GM18517 (cell line): Measurements from ENCODE around the gene CHAF1B.

ENCODE experiments used
- ATAC-seq: cut with Tn5 transposase; IDR thresholded peaks from one replicate; pipeline ENCODE4 v1.9.1; 2021; ENCODE audit warnings: mild to moderate bottlenecking, moderate library complexity; ENCODE audit not compliant: unreplicated experiment

The CHAF1B gene

GRCh38 chr21:36423771-36424433 lies 38.7 kb downstream of the CHAF1B start:
- no peak for ATAC-seq

DNA sequence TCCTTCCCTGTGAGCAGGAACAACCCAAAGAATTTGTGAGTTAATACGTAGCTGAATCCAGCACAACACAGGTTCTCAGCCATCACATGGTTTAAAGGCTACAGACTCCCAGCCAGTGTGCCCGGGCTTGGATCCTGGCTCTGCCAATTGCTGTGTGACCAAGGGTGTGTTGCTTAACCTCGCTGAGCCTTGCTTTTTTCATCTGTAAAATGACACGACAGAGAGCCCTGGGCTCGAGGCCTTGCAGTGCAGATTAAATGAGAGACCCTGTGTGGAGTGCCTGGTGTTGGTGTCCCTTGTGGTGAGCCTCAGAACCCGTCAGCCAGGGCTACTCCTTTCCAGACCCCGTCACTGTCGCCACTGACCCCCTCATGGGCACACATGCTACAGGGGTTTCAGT lies 39.4 kb downstream of the CHAF1B start:
- ATAC-seq, result no peak

- no peak for ATAC-seq
These were observed 40.1 kb downstream of the CHAF1B start for GRCh38 chr21:36425286-36425685.

DNA sequence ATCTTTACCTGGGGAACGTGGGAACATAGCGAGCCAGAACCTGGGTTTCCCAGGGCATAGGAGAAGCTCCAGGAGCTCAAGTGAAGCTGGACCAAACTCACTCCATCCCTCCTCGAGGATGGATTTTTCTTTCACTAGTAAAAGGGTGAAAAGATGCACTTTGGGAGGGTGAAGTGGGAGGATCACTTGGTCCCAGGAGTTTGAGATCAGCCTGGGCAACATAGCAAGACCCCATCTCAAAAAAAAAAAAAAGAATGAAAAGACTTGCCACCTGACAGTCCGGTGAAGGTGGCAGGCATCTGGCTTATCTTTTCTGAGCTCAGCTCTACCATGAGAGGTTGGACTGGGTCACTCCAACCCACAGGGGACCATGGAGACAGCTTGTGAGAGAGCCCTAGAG lies 42.3 kb downstream of the CHAF1B start:
- no peak for ATAC-seq

DNA sequence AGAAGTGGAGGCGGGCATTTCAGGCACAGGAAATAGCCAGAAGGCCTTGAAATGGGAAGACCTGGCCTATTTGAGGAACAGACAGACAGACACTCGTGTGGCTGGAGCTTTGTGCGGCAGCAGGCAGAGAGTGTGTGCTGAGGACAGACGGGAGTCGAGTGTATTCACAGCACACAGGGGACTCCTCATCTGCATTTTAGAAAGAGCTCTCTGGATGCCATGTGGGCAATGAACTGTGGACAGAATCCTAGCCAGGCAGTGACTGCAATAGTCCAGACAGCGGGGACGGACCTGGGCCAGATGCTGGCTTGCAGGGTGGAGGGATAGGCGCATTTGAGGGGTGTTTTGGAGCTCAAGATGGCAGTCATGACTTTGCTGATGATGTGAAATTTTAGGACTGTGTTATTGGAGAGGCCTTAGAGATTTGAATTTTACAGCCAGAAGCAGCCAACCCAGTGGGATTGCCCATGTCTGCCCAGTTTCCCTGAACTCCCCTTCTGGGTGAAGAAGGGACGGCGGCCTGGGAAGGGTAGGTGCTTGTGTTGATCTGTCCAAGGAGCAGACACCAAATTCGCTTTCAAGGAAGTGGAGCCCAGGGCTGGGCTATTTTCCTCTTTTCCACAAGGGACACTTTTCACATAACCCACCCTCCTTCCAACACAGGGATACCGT lies 43.7 kb downstream of the CHAF1B start:
- no peak for ATAC-seq

- ATAC-seq, result peak; percentile 90
These were observed 44.9 kb downstream of the CHAF1B start for GRCh38 chr21:36429947-36430546.

DNA sequence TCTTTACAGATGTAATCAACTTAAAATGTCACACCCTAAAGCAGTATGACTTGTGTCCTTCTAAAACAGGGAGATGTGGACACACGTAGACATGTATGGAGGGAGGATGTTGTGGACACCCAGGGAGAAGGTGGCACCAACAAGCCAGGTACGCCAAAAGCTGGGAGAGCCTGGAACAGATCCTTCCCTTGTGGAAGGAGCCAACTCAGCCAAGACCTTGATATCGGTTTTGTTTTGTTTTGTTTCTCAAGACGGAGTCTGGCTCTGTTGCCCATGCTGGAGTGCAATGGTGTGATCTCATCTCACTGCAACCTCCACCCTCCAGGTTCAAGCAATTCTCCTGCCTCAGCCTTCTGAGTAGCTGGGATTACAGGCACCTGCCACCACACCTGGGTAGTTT lies 45.6 kb downstream of the CHAF1B start:
- ATAC-seq, result no peak

DNA sequence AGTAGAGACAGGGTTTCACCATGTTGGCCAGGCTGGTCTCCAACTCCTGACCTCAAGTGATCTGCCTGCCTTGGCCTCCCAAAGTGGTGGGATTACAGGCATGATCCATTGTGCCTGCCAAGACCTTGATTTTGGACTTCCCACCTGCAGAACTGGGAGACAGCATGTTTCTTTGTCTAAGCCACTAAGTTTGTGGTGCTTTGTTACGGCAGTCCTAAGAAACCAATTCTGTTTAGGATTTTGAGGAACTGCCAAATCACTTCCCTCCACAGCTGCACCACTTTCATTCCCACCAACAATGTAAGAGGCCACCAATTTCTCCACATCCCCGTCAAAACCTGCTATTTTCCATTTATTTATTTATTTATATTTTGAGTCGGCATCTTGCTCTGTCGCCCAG lies 46.1 kb downstream of the CHAF1B start:
- no peak for ATAC-seq

DNA sequence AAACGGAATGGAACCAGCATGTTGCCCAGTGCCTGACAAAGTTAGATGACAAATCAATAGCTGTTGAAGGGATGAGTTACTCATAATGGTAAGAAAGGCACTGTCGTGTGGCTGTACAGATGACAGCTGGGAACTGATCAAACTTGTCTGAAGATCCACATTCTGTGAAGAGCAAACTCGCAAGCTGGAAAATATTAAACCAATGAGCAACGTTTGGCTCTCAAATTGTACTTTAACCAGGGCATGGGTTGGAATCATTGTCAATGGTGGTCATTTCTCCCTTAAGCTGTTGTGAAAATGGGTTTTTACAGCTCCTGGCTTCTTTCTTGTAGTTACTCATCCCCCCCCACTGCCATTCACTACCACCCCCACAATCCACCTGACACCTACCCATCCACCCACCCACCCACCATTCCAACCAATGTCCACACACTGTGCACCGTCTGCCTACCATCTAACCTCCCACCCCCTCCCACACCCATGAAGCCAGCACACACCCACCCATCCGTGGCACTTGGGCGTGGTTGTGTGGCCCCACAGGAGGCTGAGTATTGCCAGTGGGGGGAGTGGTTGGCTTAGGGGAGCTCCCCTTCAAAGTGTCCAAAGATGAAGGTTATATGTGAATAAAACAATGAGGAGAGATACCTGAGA lies 48.0 kb downstream of the CHAF1B start:
- no peak for ATAC-seq

- ATAC-seq, result no peak
These were observed 49.0 kb downstream of the CHAF1B start for GRCh38 chr21:36434144-36434543.

- ATAC-seq, result no peak
These were observed 51.9 kb downstream of the CHAF1B start for GRCh38 chr21:36436829-36437744.

DNA sequence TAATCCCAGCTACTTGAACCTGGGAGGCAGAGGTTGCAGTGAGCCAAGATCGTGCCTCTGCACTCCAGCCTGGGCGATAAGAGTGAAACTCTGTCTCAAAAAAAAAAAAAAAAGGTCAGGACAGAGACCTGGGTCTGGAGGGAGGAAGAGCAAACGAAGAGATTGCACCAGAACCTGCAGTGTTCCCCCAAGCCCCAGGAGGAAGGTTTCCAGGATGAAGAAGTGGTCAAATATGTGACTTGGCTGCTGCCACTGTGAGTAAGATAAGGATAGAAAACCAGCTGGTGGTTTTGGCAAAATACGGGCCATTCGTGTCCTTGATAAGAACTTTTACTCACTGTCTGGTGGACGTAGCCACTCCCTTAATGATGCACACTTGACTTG lies 52.5 kb downstream of the CHAF1B start:
- no peak for ATAC-seq

- no peak for ATAC-seq
These were observed 56.5 kb downstream of the CHAF1B start for GRCh38 chr21:36441715-36442114.

DNA sequence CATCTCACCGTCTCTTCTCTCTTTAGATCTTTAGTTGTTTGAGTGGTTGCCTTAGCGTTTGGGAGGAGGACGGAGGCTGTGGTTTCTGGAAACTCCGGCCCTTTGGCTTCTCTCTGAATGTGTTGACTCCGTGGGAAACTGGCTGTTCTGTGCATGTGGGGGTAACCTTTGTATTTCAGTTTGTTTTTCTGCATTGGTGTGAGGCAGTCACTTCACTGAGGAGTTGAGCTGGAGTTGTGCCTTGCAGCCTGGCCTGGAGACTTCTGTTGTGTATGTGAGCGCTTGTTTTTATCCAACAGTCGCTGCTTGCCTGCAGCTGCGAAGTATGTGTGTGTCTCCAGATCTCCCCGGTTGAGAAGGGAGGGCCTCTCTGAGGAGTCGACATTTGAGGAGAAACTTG lies 61.1 kb downstream of the CHAF1B start:
- ATAC-seq, result no peak

- ATAC-seq, result no peak
These were observed 65.3 kb downstream of the CHAF1B start for GRCh38 chr21:36450511-36450910.

- no peak for ATAC-seq
These were observed 66.3 kb downstream of the CHAF1B start for GRCh38 chr21:36451506-36451905.

- no peak for ATAC-seq
These were observed 67.2 kb downstream of the CHAF1B start for GRCh38 chr21:36452281-36452825.

- ATAC-seq, result no peak
These were observed 68.9 kb downstream of the CHAF1B start for GRCh38 chr21:36454093-36454531.

DNA sequence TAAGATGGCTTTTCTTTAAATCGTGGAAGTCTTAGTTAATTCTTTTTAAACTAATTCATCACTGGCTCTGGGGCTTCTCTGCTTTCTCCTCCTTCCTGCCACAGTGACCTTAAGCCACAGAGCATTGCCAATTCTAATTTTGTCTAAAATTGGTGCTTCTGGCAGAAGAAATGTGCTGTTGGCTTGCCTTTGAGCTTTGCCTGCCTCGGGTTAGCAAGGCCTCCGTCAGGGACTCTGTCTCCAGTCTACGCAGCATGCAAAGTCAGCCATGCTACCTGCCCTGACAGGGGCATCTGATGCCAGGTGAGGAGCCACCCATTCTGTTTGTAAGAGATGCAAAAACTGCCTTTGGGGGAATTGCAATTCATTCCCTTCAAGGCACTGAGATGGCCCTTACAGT lies 69.5 kb downstream of the CHAF1B start:
- no peak for ATAC-seq

- ATAC-seq, result no peak
These were observed 71.7 kb downstream of the CHAF1B start for GRCh38 chr21:36456729-36457414.
